Thoracic aorta (tissue), 2 donors: ENCODE results near the gene IQSEC1. TPM values are rescaled to one million over a fixed set of nuclear protein-coding genes. Genes with fewer than 3 reads are reported as not detected.

Experiments
- ATAC-seq: fragments of 150-250 bp; one replicate; pipeline ENCODE4 v1.8.0; 2017; ENCODE audit warnings: low read depth; ENCODE audit not compliant: insufficient number of reproducible peaks, low FRiP score
- DNase-seq: peaks from one replicate; pipeline ENCODE4 v3.0.0-alpha.2; 2020; ENCODE audit warnings: low spot score
- H3K27ac ChIP-seq, 2 donors: fragments of 200-600 bp; sonication (generic); 1 replicate in 1 of 2; 2 replicates in 1 of 2; pipeline ENCODE4 v1.5.1; 2016; ENCODE audit warnings: mild to moderate bottlenecking in 2 of 2, moderate library complexity in 2 of 2
- H3K27me3 ChIP-seq: fragments of 200-600 bp; sonication (generic); replicated peaks from 2 replicates; pipeline ENCODE4 v1.6.0; 2016; ENCODE audit warnings: mild to moderate bottlenecking; ENCODE audit not compliant: insufficient read depth
- H3K36me3 ChIP-seq: fragments of 200-600 bp; sonication (generic); one replicate; pipeline ENCODE4 v1.5.1; 2016
- H3K4me1 ChIP-seq, 2 donors: fragments of 200-600 bp; sonication (generic); 1 replicate in 1 of 2; 2 replicates in 1 of 2; pipeline versions ENCODE4 v1.5.1 to v1.6.0; 2016; ENCODE audit warnings: low read depth in 2 of 2, mild to moderate bottlenecking in 1 of 2; ENCODE audit not compliant: control insufficient read depth in 1 of 2
- H3K4me3 ChIP-seq: fragments of 200-600 bp; sonication (generic); 2 replicates; pipeline ENCODE4 v1.5.1; 2016; ENCODE audit warnings: mild to moderate bottlenecking
- H3K9me3 ChIP-seq: fragments of 200-600 bp; sonication (generic); 2 replicates; pipeline ENCODE4 v1.5.1; 2016
- total RNA-seq, 2 donors: library from RNA; depleted of rRNA; stranded (reverse); fragments of >200 nt; gene quantifications; one replicate each; pipeline versions ENCODE4 v1.1.0 to v1.2.3, GENCODE V29; 2016
- TF ChIP-seq, protein P1 (sequence below): fragments of 200-600 bp; sonication (generic); IDR thresholded peaks from one replicate; pipeline ENCODE4 v1.5.1; 2019; ENCODE audit warnings: antibody characterized with exemption

IQSEC1 gene
- total RNA-seq, 2 donors from 2014 or later, result 93.6 to 121 TPM

DNA sequence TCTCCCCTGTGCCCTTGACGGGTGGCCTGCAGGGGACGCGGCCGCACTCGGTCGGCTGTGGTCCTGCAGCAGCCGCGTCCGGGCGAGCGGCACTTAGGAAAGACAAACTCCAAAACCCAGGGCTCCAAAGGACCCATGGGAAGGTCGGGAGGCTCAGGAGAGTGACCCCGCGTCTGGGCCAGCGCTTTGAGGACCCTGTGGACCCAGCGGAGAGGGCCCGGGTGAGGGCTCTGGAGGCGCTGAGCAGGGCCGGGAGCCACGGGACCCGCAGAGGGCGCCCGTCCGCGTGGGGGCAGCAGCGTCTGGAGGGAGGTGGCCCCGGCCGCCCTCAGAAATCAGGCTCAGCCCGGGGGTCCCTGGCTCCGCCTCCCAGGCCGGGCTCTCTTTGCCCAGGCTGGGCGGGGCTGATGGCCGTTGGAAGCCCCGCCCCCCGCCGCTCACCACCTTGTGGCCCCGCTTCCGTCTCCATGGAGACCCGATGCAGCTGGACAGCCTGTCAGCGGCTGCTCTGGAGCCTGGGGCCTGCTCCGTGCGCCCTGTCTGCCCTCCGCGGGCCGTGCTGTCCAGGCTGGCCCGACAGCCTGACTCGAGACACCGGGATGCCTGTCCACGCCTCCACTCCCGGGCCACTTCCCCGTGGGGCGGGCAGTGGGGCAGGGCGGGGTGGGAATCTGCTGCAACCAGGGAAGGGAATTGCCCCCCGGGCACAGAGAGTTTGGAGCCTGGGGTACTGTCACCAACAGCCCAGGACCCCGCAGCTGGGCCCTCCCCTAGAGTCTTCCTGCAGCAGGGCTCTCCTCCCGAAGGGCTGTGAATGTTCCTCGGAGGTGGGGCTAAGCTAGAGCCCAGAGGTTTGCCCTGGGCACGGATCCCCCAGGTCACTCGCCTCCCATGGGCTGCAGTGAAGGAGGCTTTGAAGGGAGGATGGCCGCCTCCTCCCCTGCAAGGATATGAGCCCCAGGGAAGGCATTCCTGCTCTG, 197.1 kb downstream of the IQSEC1 start:
- DNase-seq (no peak), ATAC-seq (no peak)
- Histone ChIP-seq H3K9me3 (no peaks in the 10 kb centered on the region), H3K27me3 (no peaks in the 10 kb centered on the region), H3K27ac (no peak overlapping the region), H3K4me1 (peaks cover 3 to 19% of the 10 kb centered on the region in 2 donors), H3K36me3 (no peaks in the 10 kb centered on the region), H3K4me3 (peak overlapping the region; percentile 53)
- TF ChIP-seq, protein P1, sequence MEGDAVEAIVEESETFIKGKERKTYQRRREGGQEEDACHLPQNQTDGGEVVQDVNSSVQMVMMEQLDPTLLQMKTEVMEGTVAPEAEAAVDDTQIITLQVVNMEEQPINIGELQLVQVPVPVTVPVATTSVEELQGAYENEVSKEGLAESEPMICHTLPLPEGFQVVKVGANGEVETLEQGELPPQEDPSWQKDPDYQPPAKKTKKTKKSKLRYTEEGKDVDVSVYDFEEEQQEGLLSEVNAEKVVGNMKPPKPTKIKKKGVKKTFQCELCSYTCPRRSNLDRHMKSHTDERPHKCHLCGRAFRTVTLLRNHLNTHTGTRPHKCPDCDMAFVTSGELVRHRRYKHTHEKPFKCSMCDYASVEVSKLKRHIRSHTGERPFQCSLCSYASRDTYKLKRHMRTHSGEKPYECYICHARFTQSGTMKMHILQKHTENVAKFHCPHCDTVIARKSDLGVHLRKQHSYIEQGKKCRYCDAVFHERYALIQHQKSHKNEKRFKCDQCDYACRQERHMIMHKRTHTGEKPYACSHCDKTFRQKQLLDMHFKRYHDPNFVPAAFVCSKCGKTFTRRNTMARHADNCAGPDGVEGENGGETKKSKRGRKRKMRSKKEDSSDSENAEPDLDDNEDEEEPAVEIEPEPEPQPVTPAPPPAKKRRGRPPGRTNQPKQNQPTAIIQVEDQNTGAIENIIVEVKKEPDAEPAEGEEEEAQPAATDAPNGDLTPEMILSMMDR, result no peak

DNA sequence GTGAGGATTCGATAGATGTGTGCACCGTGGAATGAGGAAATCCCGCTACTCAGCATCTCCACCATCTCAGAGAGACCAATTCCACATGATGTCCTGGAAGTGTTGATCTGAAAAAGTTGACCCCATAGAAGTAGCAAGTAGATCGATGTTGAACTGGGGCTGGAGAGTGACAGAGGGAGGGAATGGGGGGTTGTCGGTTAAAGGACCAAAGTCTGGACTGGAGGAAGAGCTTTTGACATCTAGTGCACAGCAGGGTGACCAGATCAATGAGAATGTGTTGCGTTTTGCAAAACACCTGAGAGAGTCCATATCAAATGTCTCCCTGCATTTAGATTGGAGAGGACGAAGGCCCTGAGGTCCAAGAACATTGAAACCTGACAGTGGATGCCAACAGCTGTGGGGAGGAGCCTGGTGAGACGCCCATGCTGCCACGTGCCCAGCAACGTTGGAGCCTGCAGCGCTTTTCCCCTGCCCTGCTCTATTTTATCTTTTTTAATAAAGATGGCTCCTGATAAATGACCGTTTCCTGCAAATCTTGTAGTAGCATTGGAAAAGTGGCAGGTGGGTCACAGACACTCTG, 201.7 kb downstream of the IQSEC1 start:
- Histone ChIP-seq H3K9me3 (no peaks in the 10 kb centered on the region), H3K4me1 (peaks cover 8 to 39% of the 10 kb centered on the region in 2 donors), H3K27ac (peak overlapping the region in 1 of 2 donors; percentile 61), H3K4me3 (peak overlapping the region; percentile 14), H3K36me3 (no peaks in the 10 kb centered on the region), H3K27me3 (no peaks in the 10 kb centered on the region)
- ATAC-seq (no peak), DNase-seq (no peak)
- TF ChIP-seq, protein P1, result no peak

DNA sequence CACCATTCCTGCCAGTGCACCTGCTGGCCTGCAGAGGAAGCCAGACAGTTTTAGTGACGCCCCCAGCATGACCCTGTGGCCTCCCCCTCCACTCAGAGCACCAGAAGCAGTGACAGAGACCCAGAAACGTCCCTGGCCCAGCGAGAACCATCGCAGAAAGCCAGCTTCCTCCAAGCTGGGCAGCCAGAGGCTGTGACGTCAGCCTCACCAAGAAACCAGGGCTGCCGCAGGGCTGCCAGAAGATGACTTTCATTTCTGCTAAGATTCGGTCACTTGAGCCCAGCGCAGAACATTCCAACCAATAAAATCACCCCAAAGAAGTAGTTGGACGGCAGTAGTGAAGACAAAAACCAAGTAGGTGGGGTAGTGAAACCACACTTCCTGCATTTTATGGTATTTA, 202.3 kb downstream of the IQSEC1 start:
- H3K4me1 ChIP-seq, result peaks cover 8 to 34% of the 10 kb centered on the region in 2 donors
- TF ChIP-seq, protein P1, result no peak
- no peaks in the 10 kb centered on the region for H3K9me3 ChIP-seq
- DNase-seq, result peak; percentile 36
- peak overlapping the region; percentile 61 to 70 for H3K27ac ChIP-seq
- H3K27me3 ChIP-seq, result no peaks in the 10 kb centered on the region
- H3K4me3 ChIP-seq, result peak overlapping the region; percentile 14
- H3K36me3 ChIP-seq, result no peaks in the 10 kb centered on the region
- no peak for ATAC-seq

DNA sequence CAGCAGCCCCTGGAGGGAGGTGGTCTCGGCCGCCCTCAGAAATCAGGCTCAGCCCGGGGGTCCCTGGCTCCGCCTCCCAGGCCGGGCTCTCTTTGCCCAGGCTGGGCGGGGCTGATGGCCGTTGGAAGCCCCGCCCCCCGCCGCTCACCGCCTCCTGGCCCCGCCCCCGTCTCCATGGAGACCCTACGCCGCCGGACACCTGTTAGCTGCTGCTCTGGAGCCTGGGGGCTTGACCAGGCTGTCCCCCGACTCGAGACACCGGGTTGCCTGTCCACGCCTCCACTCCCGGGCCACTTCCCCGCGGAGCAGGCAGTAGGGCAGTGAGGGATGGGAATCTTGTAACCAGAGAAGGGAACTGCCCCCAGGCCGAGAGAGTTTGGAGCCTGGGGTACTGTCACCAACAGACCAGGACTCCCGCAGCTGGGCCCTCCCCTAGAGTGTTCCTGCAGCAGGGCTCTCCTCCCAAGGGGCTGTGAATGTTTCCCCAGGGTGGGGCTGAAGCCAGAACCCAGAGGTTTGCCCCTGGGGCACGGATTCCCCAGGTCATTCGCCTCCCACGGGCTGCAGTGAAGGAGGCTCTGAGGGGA, 204.1 kb downstream of the IQSEC1 start:
- no peaks in the 10 kb centered on the region for H3K36me3 ChIP-seq
- no peak overlapping the region for H3K27ac ChIP-seq
- DNase-seq (no peak), ATAC-seq (no peak)
- H3K4me3 ChIP-seq, result peak overlapping the region; percentile 61
- H3K9me3 ChIP-seq, result peaks cover 4% of the 10 kb centered on the region
- H3K4me1 ChIP-seq, result peaks cover 8 to 29% of the 10 kb centered on the region in 2 donors
- H3K27me3 ChIP-seq, result no peaks in the 10 kb centered on the region
- TF ChIP-seq, protein P1, result no peak
